Activated CD4-positive, alpha-beta T cell treated with anti-CD3 and anti-CD28 coated beads, Interleukin-2, amount 50 U/mL, for 1 hour (primary cell): ENCODE measurements around the gene ERICH6B.

Source experiments
- DNase-seq: peaks from one replicate; pipeline ENCODE4 v3.0.0-alpha.2; 2020

Gene ERICH6B

GRCh38 chr13:45598597-45598996 is 16.9 kb downstream of the ERICH6B start:
- no peak for DNase-seq

- no peak for DNase-seq
Measured at GRCh38 chr13:45596800-45597475, 18.6 kb downstream of the ERICH6B start.

GRCh38 chr13:45595965-45596364 is 19.6 kb downstream of the ERICH6B start:
- no peak for DNase-seq

GRCh38 chr13:45594764-45595163 is 20.8 kb downstream of the ERICH6B start:
- no peak for DNase-seq

GRCh38 chr13:45594227-45594626 is 21.3 kb downstream of the ERICH6B start:
- DNase-seq = no peak

GRCh38 chr13:45592758-45593157 is 22.8 kb downstream of the ERICH6B start:
- DNase-seq = no peak

- DNase-seq = no peak
Measured at GRCh38 chr13:45590066-45590465, 25.5 kb downstream of the ERICH6B start.

GRCh38 chr13:45587897-45588296 is 27.6 kb downstream of the ERICH6B start:
- no peak for DNase-seq

- no peak for DNase-seq
Measured at GRCh38 chr13:45584816-45585215, 30.7 kb downstream of the ERICH6B start.

GRCh38 chr13:45582408-45583076 is 33.0 kb downstream of the ERICH6B start:
- no peak for DNase-seq

- DNase-seq = no peak
Measured at GRCh38 chr13:45576466-45576865, 39.1 kb downstream of the ERICH6B start.

GRCh38 chr13:45575830-45576180 is 39.7 kb downstream of the ERICH6B start:
- no peak for DNase-seq

- no peak for DNase-seq
Measured at GRCh38 chr13:45575146-45575829, 40.3 kb downstream of the ERICH6B start.

- no peak for DNase-seq
Measured at GRCh38 chr13:45565331-45565730, 50.2 kb downstream of the ERICH6B start.

GRCh38 chr13:45564133-45564776 is 51.3 kb downstream of the ERICH6B start:
- no peak for DNase-seq

- DNase-seq = no peak
Measured at GRCh38 chr13:45554604-45555109, 60.9 kb downstream of the ERICH6B start.

- no peak for DNase-seq
Measured at GRCh38 chr13:45548281-45548680, 67.3 kb downstream of the ERICH6B start.

- DNase-seq = no peak
Measured at GRCh38 chr13:45546410-45546765, 69.2 kb downstream of the ERICH6B start.

- no peak for DNase-seq
Measured at GRCh38 chr13:45545686-45546409, 69.7 kb downstream of the ERICH6B start.

GRCh38 chr13:45544520-45544919 is 71.0 kb downstream of the ERICH6B start:
- DNase-seq = no peak

- no peak for DNase-seq
Measured at GRCh38 chr13:45542878-45543277, 72.7 kb downstream of the ERICH6B start.

- DNase-seq = no peak
Measured at GRCh38 chr13:45542391-45542790, 73.1 kb downstream of the ERICH6B start.

- no peak for DNase-seq
Measured at GRCh38 chr13:45541806-45542205, 73.7 kb downstream of the ERICH6B start.
